Sigmoid colon (tissue), 7 donors: ENCODE data around the gene RHBDL1. TPM values are rescaled to one million over a fixed set of nuclear protein-coding genes. Genes with fewer than 3 reads are reported as not detected.

Experiments used
- DNase-seq: peaks from one replicate; pipeline ENCODE4 v3.0.0-alpha.2; 2019
- H3K27ac ChIP-seq, 4 donors: fragments of 200-600 bp; sonication (generic); one replicate each; pipeline ENCODE4 v1.5.1; 2016 to 2019; ENCODE audit warnings: mild to moderate bottlenecking in 1 of 4
- H3K27me3 ChIP-seq, 3 donors: fragments of 200-600 bp; sonication (generic); one replicate each; pipeline ENCODE4 v1.5.1; 2019; ENCODE audit warnings: mild to moderate bottlenecking in 1 of 3
- H3K36me3 ChIP-seq, 4 donors: fragments of 200-600 bp; sonication (generic); one replicate each; pipeline ENCODE4 v1.5.1; 2016 to 2019
- H3K4me1 ChIP-seq, 4 donors: fragments of 200-600 bp; sonication (generic); one replicate each; pipeline ENCODE4 v1.5.1; 2017 to 2019
- H3K4me3 ChIP-seq, 4 donors: fragments of 200-600 bp; sonication (generic); one replicate each; pipeline ENCODE4 v1.5.1; 2017 to 2019; ENCODE audit warnings: mild to moderate bottlenecking in 2 of 4, moderate library complexity in 1 of 4
- H3K9me3 ChIP-seq, 4 donors: fragments of 200-600 bp in 3 of 4; sonication (generic) in 3 of 4; one replicate each; pipeline versions ENCODE4 v1.5.1 to v1.6.1; 2013 to 2019
- CTCF ChIP-seq, 4 experiments: fragments of 450-650 bp in 3 of 4; fragments of 200-600 bp in 1 of 4; IDR thresholded peaks; one replicate each; pipeline ENCODE4 v1.5.1; 2016 to 2019; ENCODE audit warnings: antibody characterized with exemption in 4 of 4, mild to moderate bottlenecking in 3 of 4, moderate library complexity in 2 of 4
- EP300 ChIP-seq, 4 donors: sonication (generic); formaldehyde crosslinking; IDR thresholded peaks; one replicate each; pipeline ENCODE4 v1.6.1; 2017; ENCODE audit warnings: antibody characterized with exemption in 4 of 4
- POLR2A ChIP-seq, 2 donors: fragments of 450-650 bp; IDR thresholded peaks; one replicate each; pipeline ENCODE4 v1.6.1; 2016; ENCODE audit warnings: antibody characterized with exemption in 2 of 2, mild to moderate bottlenecking in 2 of 2, moderate library complexity in 2 of 2
- POLR2AphosphoS5 ChIP-seq, 4 donors: sonication (generic); formaldehyde crosslinking; IDR thresholded peaks; one replicate each; pipeline ENCODE4 v1.6.1; 2017; ENCODE audit warnings: antibody characterized with exemption in 4 of 4
- WGBS, 2 donors: extraction: QIAGEN DNeasy Blood & Tissue Kit; methylation state at CpG; one replicate each; pipeline ENCODE4 v1.1.7; 2013; 5-methylcytosine and 5-hydroxymethylcytosine counted together
- intact Hi-C: fragments of 100-400 bp; cut with DNase I; formaldehyde crosslinking; loops from one replicate; pipeline ENCODE4 v1.15.1; 2023
- polyA plus RNA-seq, 3 donors: library from polyadenylated mRNA; stranded (reverse); fragments of 200-250 nt; gene quantifications; one replicate each; pipeline ENCODE4 v1.2.3, GENCODE V29; 2013
- total RNA-seq, 4 donors: library from RNA; depleted of rRNA; stranded (reverse); fragments of >200 nt; gene quantifications; one replicate each; pipeline ENCODE4 v1.1.0, GENCODE V29; 2016
- donor health status: healthy with polysubstance abuse.
- donor health status: Bipolar disorder and iron deficiency.
- donor health status: healthy.

The RHBDL1 gene
- total and polyA plus RNA-seq, 7 donors, result 0.46 to 6.1 (median 1.5) TPM; not detected in 2

GRCh38 chr16:708959-709358, 33.5 kb downstream of the RHBDL1 start:
- H3K4me3 ChIP-seq, result no peak overlapping the region
- no peaks in the 10 kb centered on the region for H3K36me3 ChIP-seq
- no peak for DNase-seq
- peaks cover 45 to 76% (median 75%) of the 10 kb centered on the region in 3 donors for H3K27me3 ChIP-seq
- no peak for TF ChIP-seq CTCF (IDR thresholded peaks at IDR 0.05)
- H3K4me1 ChIP-seq, result peaks cover 0 to 24% (median 12%) of the 10 kb centered on the region in 4 donors
- 64 to 83% methylated on average over 4 of the region's 4 CpGs for WGBS, 2 donors
- intact Hi-C loops, result no loop called here
- H3K9me3 ChIP-seq, result no peaks in the 10 kb centered on the region
- no peak overlapping the region for H3K27ac ChIP-seq

GRCh38 chr16:709566-710499, 34.4 kb downstream of the RHBDL1 start:
- H3K27me3 ChIP-seq, result peaks cover 37 to 67% (median 67%) of the 10 kb centered on the region in 3 donors
- DNase-seq, result no peak
- TF ChIP-seq POLR2A (IDR thresholded peaks at IDR 0.05) (no peak), POLR2AphosphoS5 (IDR thresholded peaks at IDR 0.05) (no peak), CTCF (IDR thresholded peaks at IDR 0.05) (no peak), EP300 (IDR thresholded peaks at IDR 0.05) (no peak)
- no peak overlapping the region for H3K27ac ChIP-seq
- intact Hi-C loops, result loop anchor here (2.0 to 5.0 kb wide), 3 partner anchors 77 to 393 kb away; no protein-coding TSS in a partner anchor
- peaks cover 0 to 30% (median 18%) of the 10 kb centered on the region in 4 donors for H3K4me1 ChIP-seq
- H3K36me3 ChIP-seq, result no peaks in the 10 kb centered on the region
- H3K9me3 ChIP-seq, result no peaks in the 10 kb centered on the region
- H3K4me3 ChIP-seq, result no peak overlapping the region
- WGBS, 2 donors, result 26 to 32% methylated on average over 30 of the region's 30 CpGs

DNA sequence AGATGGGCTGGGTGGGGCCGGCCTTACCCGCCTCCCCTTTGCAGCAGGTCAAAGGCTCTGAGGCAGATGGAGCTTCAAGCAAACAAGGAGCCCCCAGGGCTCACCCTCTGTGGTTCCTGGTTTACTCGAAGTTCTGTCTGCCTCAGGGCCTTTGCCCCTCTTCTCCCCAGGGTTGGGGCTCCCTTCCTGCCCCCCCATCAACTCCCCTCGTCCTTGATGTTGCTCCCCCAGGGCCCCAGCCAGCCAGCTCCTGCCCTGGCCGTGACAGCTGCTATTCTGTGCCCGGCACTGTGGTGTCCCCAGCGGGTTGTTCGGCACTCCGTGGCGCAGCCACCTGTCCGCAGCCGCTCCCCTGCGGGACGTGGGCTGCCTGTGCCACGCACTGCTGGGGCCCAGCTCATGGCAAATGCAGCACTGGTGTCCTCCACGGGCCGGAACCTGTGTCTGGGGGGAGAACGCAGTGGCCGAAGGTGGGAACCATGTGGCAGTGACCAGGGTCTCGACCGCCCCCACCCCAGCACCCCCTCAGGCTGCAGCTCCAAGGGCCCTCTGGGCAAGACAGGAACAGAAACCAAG, 35.1 kb downstream of the RHBDL1 start:
- intact Hi-C loops, result loop anchor here (1.0 to 5.0 kb wide), 4 partner anchors 30 to 392 kb away; partner anchors contain the start of gene CIAO3
- no peak for DNase-seq
- no peaks in the 10 kb centered on the region for H3K36me3 ChIP-seq
- no peak for TF ChIP-seq POLR2AphosphoS5 (IDR thresholded peaks at IDR 0.05)
- TF ChIP-seq CTCF (IDR thresholded peaks at IDR 0.05), result no peak
- TF ChIP-seq EP300 (IDR thresholded peaks at IDR 0.05), result no peak
- TF ChIP-seq POLR2A (IDR thresholded peaks at IDR 0.05), result no peak
- 55 to 68% methylated on average over 21 of the region's 21 CpGs for WGBS, 2 donors
- H3K27me3 ChIP-seq, result peaks cover 30 to 60% (median 59%) of the 10 kb centered on the region in 3 donors
- H3K4me1 ChIP-seq, result peaks cover 0 to 31% (median 20%) of the 10 kb centered on the region in 4 donors
- H3K4me3 ChIP-seq, result no peak overlapping the region
- no peak overlapping the region for H3K27ac ChIP-seq
- no peaks in the 10 kb centered on the region for H3K9me3 ChIP-seq

DNA sequence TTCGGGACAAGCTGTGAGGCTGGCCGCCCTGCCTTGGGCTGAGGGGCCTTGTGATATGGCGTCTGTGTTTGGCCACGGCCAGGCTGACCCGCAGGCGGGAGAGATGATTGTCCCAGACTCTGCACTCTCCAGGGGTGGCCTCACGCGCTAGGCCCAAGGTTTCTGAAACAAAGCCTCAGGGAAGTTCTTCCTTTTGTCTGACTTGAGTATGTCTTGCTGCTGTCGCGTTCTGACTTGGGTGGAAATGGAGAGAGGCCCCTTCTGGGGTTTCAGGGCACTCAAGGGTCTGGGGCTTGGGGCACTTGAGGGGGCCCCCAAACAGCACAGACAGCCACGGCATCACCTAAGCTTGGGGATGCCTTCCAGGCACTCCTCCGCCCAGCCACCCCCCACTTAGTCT, 35.6 kb downstream of the RHBDL1 start:
- peaks cover 0 to 34% (median 22%) of the 10 kb centered on the region in 4 donors for H3K4me1 ChIP-seq
- intact Hi-C loops, result loop anchor here (1.0 to 5.0 kb wide), 4 partner anchors 29 to 392 kb away; partner anchors contain the start of gene CIAO3

More for the DNA sequence above, 35.6 kb downstream of the RHBDL1 start:
- 67 to 78% methylated on average over 12 of the region's 12 CpGs for WGBS, 2 donors
- H3K27me3 ChIP-seq, result peaks cover 27 to 60% (median 56%) of the 10 kb centered on the region in 3 donors
- TF ChIP-seq POLR2A (IDR thresholded peaks at IDR 0.05), result no peak
- TF ChIP-seq POLR2AphosphoS5 (IDR thresholded peaks at IDR 0.05), result no peak
- no peak for TF ChIP-seq EP300 (IDR thresholded peaks at IDR 0.05)
- TF ChIP-seq CTCF (IDR thresholded peaks at IDR 0.05), result no peak
- no peaks in the 10 kb centered on the region for H3K9me3 ChIP-seq
- no peak overlapping the region for H3K4me3 ChIP-seq
- no peak for DNase-seq
- H3K36me3 ChIP-seq, result no peaks in the 10 kb centered on the region
- H3K27ac ChIP-seq, result no peak overlapping the region
